Measurements from ENCODE around the gene RNU6-9.
"Not testable (repeated sequence)": the region's sequence is repeated elsewhere in the genome, so short reads cannot be mapped to it uniquely, and the experiment has no call there.

RNU6-9 gene

GRCh38 chr19:861756-862580 is 31.3 kb upstream of the RNU6-9 start:
- DNase-seq = peak; percentile 65

- peak; percentile 72 for DNase-seq
These were observed 30.5 kb upstream of the RNU6-9 start for GRCh38 chr19:862581-863314.

GRCh38 chr19:863315-863620 is 30.0 kb upstream of the RNU6-9 start:
- DNase-seq = no peak

GRCh38 chr19:866769-867300 is 26.4 kb upstream of the RNU6-9 start:
- DNase-seq = no peak

- DNase-seq = no peak
These were observed 25.9 kb upstream of the RNU6-9 start for GRCh38 chr19:867301-867793.

- DNase-seq = no peak
These were observed 25.3 kb upstream of the RNU6-9 start for GRCh38 chr19:867855-868457.

- no peak for DNase-seq
These were observed 24.6 kb upstream of the RNU6-9 start for GRCh38 chr19:868458-869244.

- no peak for DNase-seq
These were observed 23.8 kb upstream of the RNU6-9 start for GRCh38 chr19:869245-870177.

- no peak for DNase-seq
These were observed 23.0 kb upstream of the RNU6-9 start for GRCh38 chr19:870314-870713.

GRCh38 chr19:870963-871401 is 22.3 kb upstream of the RNU6-9 start:
- DNase-seq = no peak

- no peak for DNase-seq
These were observed 21.6 kb upstream of the RNU6-9 start for GRCh38 chr19:871446-872265.

GRCh38 chr19:872266-872951 is 20.9 kb upstream of the RNU6-9 start:
- peak; percentile 70 for DNase-seq

GRCh38 chr19:873084-873483 is 20.2 kb upstream of the RNU6-9 start:
- peak; percentile 59 for DNase-seq

GRCh38 chr19:873561-874041 is 19.7 kb upstream of the RNU6-9 start:
- no peak for DNase-seq

GRCh38 chr19:875265-875879 is 17.9 kb upstream of the RNU6-9 start:
- no peak for DNase-seq

- no peak for DNase-seq
These were observed 17.2 kb upstream of the RNU6-9 start for GRCh38 chr19:876089-876488.

GRCh38 chr19:876780-877314 is 16.4 kb upstream of the RNU6-9 start:
- no peak for DNase-seq

- not testable (repeated sequence) for DNase-seq
These were observed 15.2 kb upstream of the RNU6-9 start for GRCh38 chr19:877992-878660.

All from activated CD8-positive, alpha-beta memory T cell treated with anti-CD3 and anti-CD28 coated beads, Interleukin-2, amount 50 U/mL, for 4 hours (primary cell).